GM19328 (cell line): ENCODE data around the gene WARS2.

Experiments used
- ATAC-seq: cut with Tn5 transposase; IDR thresholded peaks from one replicate; pipeline ENCODE4 v1.9.1; 2021; ENCODE audit warnings: mild to moderate bottlenecking, moderate library complexity; ENCODE audit not compliant: unreplicated experiment

Gene WARS2

GRCh38 chr1:119034359-119034758, 106.1 kb downstream of the WARS2 start:
- ATAC-seq: no peak

- no peak for ATAC-seq
These were observed 107.5 kb downstream of the WARS2 start for GRCh38 chr1:119032986-119033385.

GRCh38 chr1:119027759-119028158, 112.7 kb downstream of the WARS2 start:
- ATAC-seq: no peak

GRCh38 chr1:119026956-119027355, 113.5 kb downstream of the WARS2 start:
- no peak for ATAC-seq

GRCh38 chr1:119015547-119015946, 124.9 kb downstream of the WARS2 start:
- ATAC-seq: no peak

- ATAC-seq: no peak
These were observed 128.1 kb downstream of the WARS2 start for GRCh38 chr1:119012383-119012782.

- ATAC-seq: no peak
These were observed 128.7 kb downstream of the WARS2 start for GRCh38 chr1:119011706-119012105.

- ATAC-seq: no peak
These were observed 129.3 kb downstream of the WARS2 start for GRCh38 chr1:119011116-119011515.

GRCh38 chr1:119010201-119010600, 130.3 kb downstream of the WARS2 start:
- no peak for ATAC-seq

- ATAC-seq: no peak
These were observed 131.2 kb downstream of the WARS2 start for GRCh38 chr1:119009312-119009655.

GRCh38 chr1:119008483-119009311, 131.8 kb downstream of the WARS2 start:
- no peak for ATAC-seq

- no peak for ATAC-seq
These were observed 132.6 kb downstream of the WARS2 start for GRCh38 chr1:119007670-119008482.

- no peak for ATAC-seq
These were observed 133.1 kb downstream of the WARS2 start for GRCh38 chr1:119007339-119007669.

GRCh38 chr1:119006406-119007279, 133.8 kb downstream of the WARS2 start:
- ATAC-seq: no peak

- no peak for ATAC-seq
These were observed 134.6 kb downstream of the WARS2 start for GRCh38 chr1:119005724-119006405.

- ATAC-seq: no peak
These were observed 135.7 kb downstream of the WARS2 start for GRCh38 chr1:119004781-119005180.

GRCh38 chr1:119004129-119004527, 136.3 kb downstream of the WARS2 start:
- no peak for ATAC-seq

GRCh38 chr1:119003413-119004128, 136.9 kb downstream of the WARS2 start:
- ATAC-seq: no peak

- no peak for ATAC-seq
These were observed 138.3 kb downstream of the WARS2 start for GRCh38 chr1:119002028-119002686.
